Daoy (cell line): ENCODE data around the gene GOLGA3. TPM values are rescaled to one million over a fixed set of nuclear protein-coding genes. Genes with fewer than 3 reads are reported as not detected.
A peak's percentile ranks its signal among the peaks of the same experiment; 100 is the strongest.
"Not testable (repeated sequence)": the region's sequence is repeated elsewhere in the genome, so short reads cannot be mapped to it uniquely, and the experiment has no call there.

Experiments used
- DNase-seq: peaks from one replicate; pipeline ENCODE4 v3.0.0-alpha.2; 2015; ENCODE audit warnings: low read depth
- total RNA-seq: library from RNA; depleted of rRNA; stranded (reverse); fragments of >200 nt; shearing (Covaris generic); gene quantifications from 2 replicates; pipeline ENCODE4 v1.2.3, GENCODE V29; 2014; rRNA removed

The GOLGA3 gene, protein sequence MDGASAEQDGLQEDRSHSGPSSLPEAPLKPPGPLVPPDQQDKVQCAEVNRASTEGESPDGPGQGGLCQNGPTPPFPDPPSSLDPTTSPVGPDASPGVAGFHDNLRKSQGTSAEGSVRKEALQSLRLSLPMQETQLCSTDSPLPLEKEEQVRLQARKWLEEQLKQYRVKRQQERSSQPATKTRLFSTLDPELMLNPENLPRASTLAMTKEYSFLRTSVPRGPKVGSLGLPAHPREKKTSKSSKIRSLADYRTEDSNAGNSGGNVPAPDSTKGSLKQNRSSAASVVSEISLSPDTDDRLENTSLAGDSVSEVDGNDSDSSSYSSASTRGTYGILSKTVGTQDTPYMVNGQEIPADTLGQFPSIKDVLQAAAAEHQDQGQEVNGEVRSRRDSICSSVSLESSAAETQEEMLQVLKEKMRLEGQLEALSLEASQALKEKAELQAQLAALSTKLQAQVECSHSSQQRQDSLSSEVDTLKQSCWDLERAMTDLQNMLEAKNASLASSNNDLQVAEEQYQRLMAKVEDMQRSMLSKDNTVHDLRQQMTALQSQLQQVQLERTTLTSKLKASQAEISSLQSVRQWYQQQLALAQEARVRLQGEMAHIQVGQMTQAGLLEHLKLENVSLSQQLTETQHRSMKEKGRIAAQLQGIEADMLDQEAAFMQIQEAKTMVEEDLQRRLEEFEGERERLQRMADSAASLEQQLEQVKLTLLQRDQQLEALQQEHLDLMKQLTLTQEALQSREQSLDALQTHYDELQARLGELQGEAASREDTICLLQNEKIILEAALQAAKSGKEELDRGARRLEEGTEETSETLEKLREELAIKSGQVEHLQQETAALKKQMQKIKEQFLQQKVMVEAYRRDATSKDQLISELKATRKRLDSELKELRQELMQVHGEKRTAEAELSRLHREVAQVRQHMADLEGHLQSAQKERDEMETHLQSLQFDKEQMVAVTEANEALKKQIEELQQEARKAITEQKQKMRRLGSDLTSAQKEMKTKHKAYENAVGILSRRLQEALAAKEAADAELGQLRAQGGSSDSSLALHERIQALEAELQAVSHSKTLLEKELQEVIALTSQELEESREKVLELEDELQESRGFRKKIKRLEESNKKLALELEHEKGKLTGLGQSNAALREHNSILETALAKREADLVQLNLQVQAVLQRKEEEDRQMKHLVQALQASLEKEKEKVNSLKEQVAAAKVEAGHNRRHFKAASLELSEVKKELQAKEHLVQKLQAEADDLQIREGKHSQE (N-terminal part only)
- total RNA-seq, result 64.1 and 89.3 TPM in 2 replicates

DNA sequence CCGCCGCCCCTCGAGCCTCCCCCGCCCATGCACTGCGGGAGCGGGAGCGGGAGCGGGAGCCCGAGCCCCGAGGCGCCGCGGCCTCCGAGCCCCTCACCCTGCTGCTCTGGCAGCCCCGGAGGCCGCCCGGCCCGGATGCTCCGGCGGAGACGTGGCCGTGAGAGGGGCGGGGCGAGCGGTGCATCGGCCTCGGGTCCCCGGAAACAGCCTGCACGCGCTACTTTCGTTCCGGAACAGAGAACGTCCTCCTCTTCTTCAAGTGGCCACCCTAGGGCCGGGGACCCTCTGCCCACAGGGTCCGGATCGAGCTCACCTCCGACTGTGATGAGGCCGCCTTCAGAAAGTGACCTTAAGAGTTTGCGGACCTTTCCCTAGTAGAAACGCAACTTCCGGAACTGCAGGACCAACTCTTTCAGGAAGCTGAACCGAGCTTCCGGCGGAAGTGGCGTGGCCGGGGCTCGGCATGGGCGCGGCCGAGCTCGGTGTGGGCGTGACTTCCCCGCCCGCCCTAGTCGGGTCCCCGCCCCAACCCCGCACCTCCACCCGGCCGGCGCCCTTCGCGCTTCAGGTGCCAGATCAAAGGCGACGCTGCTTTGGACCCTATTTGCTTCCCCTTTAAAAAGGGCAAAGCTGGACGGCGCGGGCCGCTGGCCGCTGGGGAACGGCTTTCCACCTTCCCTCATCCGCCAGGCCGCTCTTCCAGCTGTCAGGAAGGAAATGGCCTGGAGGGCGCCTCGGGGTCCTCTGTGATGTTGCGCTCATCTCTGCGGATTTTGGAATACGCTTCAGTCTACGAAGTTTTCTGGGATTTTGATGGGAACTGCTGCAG lies at the start of gene GOLGA3:
Gene GOLGA3, minus strand, starts transcription at position 164 of the 829 bp plus-strand sequence. CDS start 6,741 bp downstream, outside the sequence.
- peak; percentile 97 for DNase-seq

DNA sequence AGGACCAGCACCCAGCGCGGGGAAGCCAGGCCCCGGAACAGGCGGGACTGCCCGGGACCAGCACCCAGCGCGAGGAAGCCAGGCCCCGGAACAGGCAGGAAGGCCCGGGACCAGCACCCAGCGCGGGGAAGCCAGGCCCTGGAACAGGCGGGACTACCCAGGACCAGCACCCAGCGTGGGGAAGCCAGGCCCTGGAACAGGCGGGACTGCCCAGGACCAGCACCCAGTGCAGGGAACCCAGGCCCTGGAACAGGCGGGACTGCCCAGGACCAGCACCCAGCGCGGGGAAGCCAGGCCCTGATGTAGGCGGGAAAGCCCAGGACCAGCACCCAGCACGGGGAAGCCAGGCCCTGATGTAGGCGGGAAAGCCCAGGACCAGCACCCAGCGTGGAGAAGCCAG lies 46.0 kb upstream of the GOLGA3 start:
- not testable (repeated sequence) for DNase-seq

DNA sequence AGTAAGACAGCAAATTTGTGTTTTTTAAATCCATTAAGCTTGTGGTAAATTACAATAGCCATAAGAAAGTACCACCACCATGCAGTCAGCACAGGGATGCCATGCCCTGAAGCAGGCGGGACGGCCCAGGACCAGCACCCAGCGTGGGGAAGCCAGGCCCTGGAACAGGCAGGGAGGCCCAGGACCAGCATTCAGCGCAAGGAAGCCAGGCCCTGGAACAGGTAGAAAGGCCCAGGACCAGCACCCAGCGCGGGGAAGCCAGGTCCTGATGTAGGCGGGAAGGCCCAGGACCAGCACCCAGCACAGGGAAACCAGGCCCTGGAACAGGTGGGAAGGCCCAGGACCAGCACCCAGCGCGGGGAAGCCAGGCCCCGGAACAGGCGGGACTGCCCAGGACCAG lies 45.5 kb upstream of the GOLGA3 start:
- DNase-seq, result no peak

GRCh38 chr12:132873724-132874123 lies 45.1 kb upstream of the GOLGA3 start:
- no peak for DNase-seq

DNA sequence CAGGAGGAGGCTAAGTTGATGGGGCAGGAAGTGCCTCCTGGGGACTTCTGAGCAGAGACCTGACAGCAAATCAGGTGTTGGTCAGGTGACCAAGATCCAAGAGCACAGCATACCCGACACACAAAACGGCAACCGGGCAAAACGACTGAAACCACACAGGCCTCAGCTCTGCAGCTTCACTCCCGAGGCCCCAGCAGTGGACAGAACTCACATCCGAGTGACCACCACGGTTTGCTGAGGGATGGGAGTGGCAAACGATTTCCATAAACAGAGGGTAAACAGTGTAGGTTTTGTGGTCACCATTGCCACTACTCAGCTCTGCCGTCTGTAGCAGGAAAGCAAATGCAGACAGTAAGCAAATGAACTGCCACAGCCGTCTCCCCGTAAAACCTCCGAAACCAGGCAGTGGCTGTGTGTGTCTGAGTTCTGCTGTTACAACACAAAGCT lies 44.3 kb upstream of the GOLGA3 start:
- no peak for DNase-seq

- no peak for DNase-seq
Observed at GRCh38 chr12:132872073-132872855, 43.6 kb upstream of the GOLGA3 start.

DNA sequence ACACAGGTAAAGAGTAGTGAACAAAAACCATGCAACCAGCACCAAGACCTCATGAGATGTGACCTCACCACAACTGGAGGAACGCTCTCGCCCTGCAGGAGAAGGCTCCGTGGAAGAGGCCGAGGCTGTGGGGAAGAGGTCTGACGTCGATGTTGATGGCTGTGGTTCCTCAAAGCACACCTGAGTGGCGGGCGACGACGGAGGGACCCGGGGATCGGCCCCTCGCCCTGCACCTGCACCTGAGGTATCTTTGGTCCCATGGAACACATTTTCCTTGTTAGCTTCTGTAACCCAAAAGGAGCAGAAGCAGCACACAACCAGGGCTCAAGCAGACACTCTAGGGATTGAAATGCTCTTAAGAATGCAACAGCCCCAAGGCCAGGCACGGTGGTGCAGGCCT lies 40.9 kb upstream of the GOLGA3 start:
- no peak for DNase-seq

- no peak for DNase-seq
Observed at GRCh38 chr12:132866251-132866828, 37.7 kb upstream of the GOLGA3 start.

GRCh38 chr12:132861558-132861957 lies 32.9 kb upstream of the GOLGA3 start:
- no peak for DNase-seq

DNA sequence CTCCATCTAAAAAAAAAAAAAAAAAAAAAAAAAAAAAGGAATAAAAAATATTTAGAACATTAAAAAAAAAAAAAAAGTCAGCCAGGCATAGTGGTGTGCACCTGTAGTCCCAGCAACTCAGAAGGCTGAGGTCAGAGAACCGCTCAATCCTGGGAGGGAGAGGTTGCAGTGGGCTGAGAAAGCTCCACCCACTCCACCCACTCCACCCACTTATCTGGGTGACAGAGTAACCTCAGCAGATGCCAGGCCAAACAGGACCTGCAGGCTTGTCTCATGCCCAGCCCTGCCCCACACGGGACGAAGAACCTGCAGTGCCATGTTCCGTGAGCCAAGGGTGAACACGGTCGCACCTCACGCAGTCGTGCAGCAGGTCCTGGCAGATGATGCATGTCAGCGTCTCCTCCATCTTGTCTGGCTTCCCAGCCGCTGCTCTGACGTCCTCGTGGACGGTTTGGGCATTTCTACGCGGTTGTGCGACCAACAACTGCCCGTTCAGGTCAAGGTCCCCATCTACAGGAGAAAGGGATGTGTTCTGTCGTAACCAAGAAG lies 30.1 kb upstream of the GOLGA3 start:
- no peak for DNase-seq

- not testable (repeated sequence) for DNase-seq
Observed at GRCh38 chr12:132857019-132857418, 28.4 kb upstream of the GOLGA3 start.

- DNase-seq, result no peak
Observed at GRCh38 chr12:132856581-132856980, 27.9 kb upstream of the GOLGA3 start.

DNA sequence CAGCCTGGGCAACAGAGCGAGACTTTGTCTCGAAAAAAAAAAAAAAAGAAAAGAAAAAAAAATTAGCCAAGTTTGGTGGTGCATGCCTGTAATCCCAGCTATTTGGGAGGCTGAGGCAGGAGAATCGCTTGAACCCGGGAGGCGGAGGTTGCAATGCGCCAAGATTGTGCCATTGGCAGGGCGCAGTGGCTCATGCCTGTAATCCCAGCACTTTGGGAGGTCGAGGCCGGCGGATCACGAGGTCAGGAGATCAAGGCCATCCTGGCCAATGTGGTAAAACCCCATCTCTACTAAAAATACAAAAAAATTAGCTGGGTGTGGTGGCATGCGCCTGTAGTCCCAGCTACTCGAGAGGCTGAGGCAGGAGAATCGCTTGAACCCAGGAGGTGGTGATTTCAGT lies 26.5 kb upstream of the GOLGA3 start:
- not testable (repeated sequence) for DNase-seq

GRCh38 chr12:132853285-132854092 lies 24.8 kb upstream of the GOLGA3 start:
- no peak for DNase-seq

DNA sequence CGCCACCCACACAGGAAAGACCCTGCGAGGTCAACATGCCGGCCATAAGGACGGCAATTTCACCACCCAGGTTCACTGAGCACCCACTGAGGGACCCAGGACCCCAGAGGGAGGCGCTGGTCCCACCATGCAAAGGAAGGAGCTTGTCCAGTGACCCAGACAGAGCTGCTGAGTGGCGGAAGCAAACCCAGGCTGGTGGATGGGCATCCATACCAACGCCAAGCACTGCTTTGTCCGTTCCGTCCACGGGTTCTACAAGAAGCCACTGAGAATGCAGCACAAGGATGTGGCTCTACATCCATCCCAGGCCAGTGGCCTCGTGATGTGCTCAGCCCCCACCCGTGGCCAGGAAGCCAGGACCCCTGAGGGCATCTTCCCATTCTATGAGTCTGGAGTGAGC lies 23.8 kb upstream of the GOLGA3 start:
- DNase-seq, result no peak

- DNase-seq, result no peak
Observed at GRCh38 chr12:132851465-132851864, 22.8 kb upstream of the GOLGA3 start.

DNA sequence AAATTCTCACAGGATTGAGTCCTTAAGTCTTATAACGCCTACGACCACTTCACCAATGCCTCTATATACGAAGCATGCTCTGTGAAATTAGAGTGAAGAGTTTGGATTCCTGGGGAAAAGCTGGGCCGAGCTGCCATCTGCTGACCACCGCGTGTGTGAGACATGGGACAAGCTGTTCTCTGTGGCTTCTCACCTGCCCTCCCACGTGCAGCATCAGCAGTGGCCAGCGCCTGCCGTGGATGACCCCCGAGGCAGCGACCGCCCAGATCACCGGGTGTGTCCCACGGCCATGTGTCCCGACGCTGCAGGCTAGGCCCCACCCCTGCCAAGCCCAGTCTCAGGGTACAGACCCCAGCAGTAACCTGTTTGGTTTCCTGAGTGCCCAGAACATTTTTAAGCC lies 21.6 kb upstream of the GOLGA3 start:
- no peak for DNase-seq

GRCh38 chr12:132848521-132848920 lies 19.9 kb upstream of the GOLGA3 start:
- DNase-seq, result no peak
